ENCODE data around the gene CD1B. TPM values are rescaled to one million over a fixed set of nuclear protein-coding genes. Genes with fewer than 3 reads are reported as not detected.

Gene CD1B
- not detected in 5 replicates for total RNA-seq (2022; extraction: Qiagen RNA extraction; ENCODE audit: low read depth)

DNA sequence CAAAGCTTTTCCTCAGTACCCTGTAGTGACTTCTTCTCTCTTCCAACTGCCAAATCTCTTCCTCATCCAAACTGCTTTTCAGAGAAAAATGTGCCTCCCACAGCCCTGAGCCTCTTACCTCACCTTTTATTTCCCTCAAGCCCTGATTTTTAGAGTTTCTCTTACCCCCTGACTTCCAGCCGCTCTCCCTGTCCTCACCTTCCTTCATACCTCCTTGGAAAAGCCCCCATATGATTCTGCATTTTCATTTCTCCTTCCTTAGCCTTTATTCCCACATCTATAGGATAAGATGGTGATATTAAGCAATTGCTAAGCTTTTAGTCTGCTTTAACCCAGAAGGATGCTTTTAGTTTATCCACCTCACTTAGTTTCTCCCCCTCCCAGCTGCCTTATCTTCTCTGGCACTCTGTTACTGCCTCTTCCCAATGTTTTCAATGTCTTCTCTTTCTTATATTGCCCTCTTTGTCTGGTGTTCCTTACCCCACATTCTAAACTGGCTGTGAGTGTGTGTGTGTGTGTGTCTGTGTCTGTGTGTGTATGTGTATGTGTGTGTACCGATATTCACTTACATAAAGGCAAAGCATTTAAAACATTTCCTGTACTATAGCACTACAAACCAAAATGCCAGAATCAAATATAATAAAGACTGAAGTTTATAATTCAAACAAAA is at the start of gene CD1B:
Gene CD1B (minus strand): TSS at position 51 of the 670 bp plus-strand sequence. CDS start 108 bp downstream, outside the sequence.

DNA sequence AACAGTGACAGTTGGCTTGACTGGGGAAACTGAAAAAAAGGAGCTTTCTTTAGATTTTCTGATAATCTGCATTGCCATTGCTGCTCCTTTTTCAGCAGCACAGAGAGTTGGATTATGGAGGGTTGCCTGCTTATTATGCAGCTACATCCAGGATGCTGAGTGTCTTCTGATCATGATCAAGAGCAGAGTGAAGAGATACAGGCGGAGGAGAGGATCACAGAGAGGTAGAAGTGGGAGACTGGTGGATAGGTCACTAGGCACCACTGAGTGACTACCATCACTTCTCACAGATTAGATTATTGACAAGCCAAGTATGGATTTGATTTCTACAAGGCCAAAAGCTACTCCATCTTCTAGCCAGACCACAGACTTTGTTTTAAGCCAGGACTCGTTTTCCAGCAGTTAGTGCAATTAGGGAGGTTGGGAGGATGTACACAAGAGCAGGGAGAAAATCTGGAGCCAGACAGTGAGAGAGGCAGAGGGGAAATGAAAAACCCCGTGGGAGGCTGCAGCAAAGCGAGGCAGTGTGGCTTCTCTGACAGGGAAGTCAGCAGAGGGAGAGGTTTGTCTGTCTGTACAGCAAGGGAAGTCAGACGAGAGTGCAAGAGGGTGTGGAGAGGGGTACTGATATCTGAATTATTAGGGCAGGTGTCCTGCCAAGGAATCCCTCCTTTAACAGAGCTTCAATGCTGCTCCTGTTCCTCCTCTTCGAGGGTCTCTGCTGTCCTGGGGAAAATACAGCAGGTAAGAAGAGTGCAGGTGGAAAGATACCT is 22.2 kb upstream of the CD1B start, which contains the start of gene CD1E:
Gene CD1E (plus strand): TSS at position 592 of the 773 bp plus-strand sequence. CDS start 95 bp downstream, at position 687.

GRCh38 chr1:158289811-158290210 is 41.5 kb downstream of the CD1B start, which contains the start of gene CD1C:
TSS of gene CD1C (plus strand) at chr1:158289923. CDS start at chr1:158290065, 142 bp downstream.

Other genes with a start within 250 kb of the CD1B start
- 0.05 to 0.08 TPM (median 0.07 TPM) in 3 of 5 replicates, not detected in the others for gene CD1D, start 150.6 kb downstream of the CD1B start, total RNA-seq (2022; extraction: Qiagen RNA extraction; ENCODE audit: low read depth)
- not detected in 5 replicates for gene CD1A, start 77.1 kb downstream of the CD1B start, total RNA-seq (2022; extraction: Qiagen RNA extraction; ENCODE audit: low read depth)
- gene CD1C, start 41.6 kb downstream of the CD1B start, total RNA-seq (2022; extraction: Qiagen RNA extraction; ENCODE audit: low read depth) = not detected in 5 replicates
- gene CD1E, start 22.4 kb upstream of the CD1B start, total RNA-seq (2022; extraction: Qiagen RNA extraction; ENCODE audit: low read depth) = not detected in 5 replicates
- gene OR10T2, start 67.9 kb upstream of the CD1B start, total RNA-seq (2022; extraction: Qiagen RNA extraction; ENCODE audit: low read depth) = not detected in 5 replicates
- gene OR10K2, start 94.7 kb upstream of the CD1B start, total RNA-seq (2022; extraction: Qiagen RNA extraction; ENCODE audit: low read depth) = not detected in 5 replicates
- gene OR10K1, start 130.3 kb upstream of the CD1B start, total RNA-seq (2022; extraction: Qiagen RNA extraction; ENCODE audit: low read depth) = not detected in 5 replicates
- gene OR10R2, start 140.7 kb upstream of the CD1B start, total RNA-seq (2022; extraction: Qiagen RNA extraction; ENCODE audit: low read depth) = not detected in 5 replicates
- not detected in 5 replicates for gene OR6Y1, start 222.9 kb upstream of the CD1B start, total RNA-seq (2022; extraction: Qiagen RNA extraction; ENCODE audit: low read depth)
- gene OR6P1, start 239.0 kb upstream of the CD1B start, total RNA-seq (2022; extraction: Qiagen RNA extraction; ENCODE audit: low read depth) = not detected in 5 replicates
- not detected in 5 replicates for gene OR10X1, start 248.4 kb upstream of the CD1B start, total RNA-seq (2022; extraction: Qiagen RNA extraction; ENCODE audit: low read depth)